Glutamatergic neuron (in vitro differentiated cells): ENCODE measurements around the gene SMC4. TPM values are rescaled to one million over a fixed set of nuclear protein-coding genes. Genes with fewer than 3 reads are reported as not detected.

Experiments used
- DNase-seq: peaks from one replicate; pipeline ENCODE4 v3.0.0; 2022
- H3K27ac Mint-ChIP-seq: one replicate; pipeline ENCODE4 v1.8.0; 2020; ENCODE audit warnings: mild to moderate bottlenecking, mixed read lengths, inconsistent platforms; ENCODE audit not compliant: unreplicated experiment
- H3K27me3 Mint-ChIP-seq: one replicate; pipeline ENCODE4 v1.8.0; 2020; ENCODE audit warnings: mild to moderate bottlenecking, moderate library complexity, mixed read lengths, inconsistent platforms; ENCODE audit not compliant: unreplicated experiment
- H3K36me3 Mint-ChIP-seq: one replicate; pipeline ENCODE4 v1.8.0; 2020; ENCODE audit warnings: mild to moderate bottlenecking, mixed read lengths, inconsistent platforms; ENCODE audit not compliant: unreplicated experiment
- H3K4me1 Mint-ChIP-seq: one replicate; pipeline ENCODE4 v1.8.0; 2020; ENCODE audit warnings: mild to moderate bottlenecking, low read depth, mixed read lengths, inconsistent platforms; ENCODE audit not compliant: unreplicated experiment
- H3K4me3 Mint-ChIP-seq: one replicate; pipeline ENCODE4 v1.8.0; 2020; ENCODE audit warnings: mild to moderate bottlenecking, mixed read lengths, inconsistent platforms; ENCODE audit not compliant: unreplicated experiment
- H3K9me3 Mint-ChIP-seq: one replicate; pipeline ENCODE4 v1.8.0; 2020; ENCODE audit warnings: mild to moderate bottlenecking, moderate library complexity, mixed read lengths, inconsistent platforms; ENCODE audit not compliant: unreplicated experiment
- CTCF ChIP-seq: fragments of 200-600 bp; sonication (generic); IDR thresholded peaks from one replicate; pipeline ENCODE4 v1.5.0; 2021; ENCODE audit not compliant: partially characterized antibody, unreplicated experiment
- total RNA-seq: library from RNA; stranded (reverse); fragmentation: NEBNext Ultra II Directional; extraction: Animal tissue kit (Norgen Biotek cat#: 25700); gene quantifications from one replicate; pipeline ENCODE4 v1.2.1, GENCODE V29; 2021; ENCODE audit not compliant: unreplicated experiment

Gene SMC4
- total RNA-seq, 1 donor from 2014 or later, result 34.0 TPM

- H3K36me3 Mint-ChIP-seq, result no peaks in the 10 kb centered on the region
- no peaks in the 10 kb centered on the region for H3K9me3 Mint-ChIP-seq
- H3K4me3 Mint-ChIP-seq, result no peak overlapping the region
- no peaks in the 10 kb centered on the region for H3K4me1 Mint-ChIP-seq
- DNase-seq, result no peak
- no peak overlapping the region for H3K27ac Mint-ChIP-seq
- H3K27me3 Mint-ChIP-seq, result no peaks in the 10 kb centered on the region
- TF ChIP-seq CTCF, result no peak
Observed at GRCh38 chr3:160374925-160375324, 24.5 kb upstream of the SMC4 start.

GRCh38 chr3:160376681-160377080 lies 22.8 kb upstream of the SMC4 start:
- Mint-ChIP-seq H3K27ac (no peak overlapping the region), H3K36me3 (no peaks in the 10 kb centered on the region), H3K4me3 (no peak overlapping the region), H3K4me1 (no peaks in the 10 kb centered on the region), H3K9me3 (no peaks in the 10 kb centered on the region), H3K27me3 (no peaks in the 10 kb centered on the region)
- TF ChIP-seq CTCF, result no peak
- DNase-seq, result no peak

GRCh38 chr3:160378331-160379109 lies 20.9 kb upstream of the SMC4 start:
- no peaks in the 10 kb centered on the region for H3K9me3 Mint-ChIP-seq
- no peaks in the 10 kb centered on the region for H3K27me3 Mint-ChIP-seq
- no peaks in the 10 kb centered on the region for H3K36me3 Mint-ChIP-seq
- H3K27ac Mint-ChIP-seq, result no peak overlapping the region
- no peak overlapping the region for H3K4me3 Mint-ChIP-seq
- H3K4me1 Mint-ChIP-seq, result no peaks in the 10 kb centered on the region
- TF ChIP-seq CTCF, result no peak
- no peak for DNase-seq

- Mint-ChIP-seq H3K27me3 (no peaks in the 10 kb centered on the region), H3K27ac (no peak overlapping the region), H3K4me3 (no peak overlapping the region), H3K4me1 (no peaks in the 10 kb centered on the region), H3K9me3 (no peaks in the 10 kb centered on the region), H3K36me3 (no peaks in the 10 kb centered on the region)
- no peak for TF ChIP-seq CTCF
- no peak for DNase-seq
Observed at GRCh38 chr3:160379628-160380214, 19.7 kb upstream of the SMC4 start.

GRCh38 chr3:160381470-160381869 lies 18.0 kb upstream of the SMC4 start:
- no peaks in the 10 kb centered on the region for H3K36me3 Mint-ChIP-seq
- H3K27me3 Mint-ChIP-seq, result no peaks in the 10 kb centered on the region
- H3K4me1 Mint-ChIP-seq, result no peaks in the 10 kb centered on the region
- no peak for TF ChIP-seq CTCF
- no peak for DNase-seq
- H3K9me3 Mint-ChIP-seq, result no peaks in the 10 kb centered on the region
- no peak overlapping the region for H3K27ac Mint-ChIP-seq
- no peak overlapping the region for H3K4me3 Mint-ChIP-seq
